Measurements from ENCODE around the gene GID8. TPM values are rescaled to one million over a fixed set of nuclear protein-coding genes. Genes with fewer than 3 reads are reported as not detected.

The GID8 gene
- total and polyA plus RNA-seq, 2 experiments from 2014 or later: 17.6 to 31.0 TPM

- Histone ChIP-seq H2AFZ (no peak overlapping the region), H3K4me1 (ENCODE audit: insufficient read depth) (no peaks in the 10 kb centered on the region), H3K9me3 (ENCODE audit: low read depth) (no peaks in the 10 kb centered on the region), H4K20me1 (ENCODE audit: insufficient read depth) (no peaks in the 10 kb centered on the region), H3K27me3 (replicated peaks; ENCODE audit: insufficient read depth) (peaks cover 15% of the 10 kb centered on the region), H3K27ac (no peak overlapping the region), H3K79me2 (ENCODE audit: insufficient read depth) (no peaks in the 10 kb centered on the region), H3K4me2 (ENCODE audit: unreplicated experiment) (no peak overlapping the region), H3K9me2 (ENCODE audit: insufficient read depth) (no peaks in the 10 kb centered on the region), H3K4me3 (no peak overlapping the region), H3K9ac (no peak overlapping the region), H3K36me3 (ENCODE audit: low read depth) (no peaks in the 10 kb centered on the region), H3F3A (ENCODE audit: insufficient read depth) (no peaks in the 10 kb centered on the region)
- no peak for DNase-seq
- in situ Hi-C loops (cut with MboI): no loop called here
- no peak for TF ChIP-seq EZH2 (IDR thresholded peaks at IDR 0.05; ENCODE audit: insufficient read depth, poor library complexity, severe bottlenecking)
- TF ChIP-seq EZH2phosphoT487 (IDR thresholded peaks at IDR 0.05; ENCODE audit: insufficient read depth, low read depth): no peak
- WGBS, 2 experiments (ENCODE audit: low coverage in 1 of 2, low lambda C conversion rate in 2 of 2, missing lambda C conversion rate in 2 of 2): 70 to 74% methylated on average over 17 to 18 of the region's 18 CpGs
Measured at GRCh38 chr20:62984666-62985443, 46.9 kb downstream of the GID8 start.

- Histone ChIP-seq H3K9ac (no peak overlapping the region), H4K20me1 (ENCODE audit: insufficient read depth) (no peaks in the 10 kb centered on the region), H3K4me3 (no peak overlapping the region), H3K9me2 (ENCODE audit: insufficient read depth) (no peaks in the 10 kb centered on the region), H3K27ac (no peak overlapping the region), H3K9me3 (ENCODE audit: low read depth) (no peaks in the 10 kb centered on the region), H3K4me1 (ENCODE audit: insufficient read depth) (no peaks in the 10 kb centered on the region), H3K4me2 (ENCODE audit: unreplicated experiment) (no peak overlapping the region), H3K27me3 (replicated peaks; ENCODE audit: insufficient read depth) (peaks cover 12% of the 10 kb centered on the region), H3F3A (ENCODE audit: insufficient read depth) (no peaks in the 10 kb centered on the region), H3K36me3 (ENCODE audit: low read depth) (no peaks in the 10 kb centered on the region), H2AFZ (no peak overlapping the region), H3K79me2 (ENCODE audit: insufficient read depth) (no peaks in the 10 kb centered on the region)
- 43 to 44% methylated on average over 10 to 12 of the region's 14 CpGs for WGBS, 2 experiments (ENCODE audit: low coverage in 1 of 2, low lambda C conversion rate in 2 of 2, missing lambda C conversion rate in 2 of 2)
- DNase-seq: no peak
- in situ Hi-C loops (cut with MboI): no loop called here
- TF ChIP-seq EZH2 (IDR thresholded peaks at IDR 0.05; ENCODE audit: insufficient read depth, poor library complexity, severe bottlenecking): no peak
- TF ChIP-seq EZH2phosphoT487 (IDR thresholded peaks at IDR 0.05; ENCODE audit: insufficient read depth, low read depth): no peak
Measured at GRCh38 chr20:62985444-62985778, 47.5 kb downstream of the GID8 start.

GRCh38 chr20:62986257-62986800 lies 48.4 kb downstream of the GID8 start:
- Histone ChIP-seq H3K4me3 (no peak overlapping the region), H3K79me2 (ENCODE audit: insufficient read depth) (no peaks in the 10 kb centered on the region), H3K36me3 (ENCODE audit: low read depth) (no peaks in the 10 kb centered on the region), H3K9me2 (ENCODE audit: insufficient read depth) (no peaks in the 10 kb centered on the region), H3F3A (ENCODE audit: insufficient read depth) (no peaks in the 10 kb centered on the region), H4K20me1 (ENCODE audit: insufficient read depth) (no peaks in the 10 kb centered on the region), H3K9ac (no peak overlapping the region), H3K4me1 (ENCODE audit: insufficient read depth) (no peaks in the 10 kb centered on the region), H3K4me2 (ENCODE audit: unreplicated experiment) (no peak overlapping the region), H3K9me3 (ENCODE audit: low read depth) (no peaks in the 10 kb centered on the region), H3K27me3 (replicated peaks; ENCODE audit: insufficient read depth) (peaks cover 16% of the 10 kb centered on the region), H3K27ac (no peak overlapping the region), H2AFZ (no peak overlapping the region)
- WGBS, 2 experiments (ENCODE audit: low coverage in 1 of 2, low lambda C conversion rate in 2 of 2, missing lambda C conversion rate in 2 of 2): 56 to 65% methylated on average over 2 to 6 of the region's 6 CpGs
- no peak for DNase-seq
- in situ Hi-C loops (cut with MboI): no loop called here
- TF ChIP-seq EZH2phosphoT487 (IDR thresholded peaks at IDR 0.05; ENCODE audit: insufficient read depth, low read depth): no peak
- no peak for TF ChIP-seq EZH2 (IDR thresholded peaks at IDR 0.05; ENCODE audit: insufficient read depth, poor library complexity, severe bottlenecking)

GRCh38 chr20:62987114-62987513 lies 49.2 kb downstream of the GID8 start:
- H3F3A ChIP-seq (ENCODE audit: insufficient read depth): no peaks in the 10 kb centered on the region
- no peak overlapping the region for H3K4me3 ChIP-seq
- H3K27ac ChIP-seq: no peak overlapping the region
- H4K20me1 ChIP-seq (ENCODE audit: insufficient read depth): no peaks in the 10 kb centered on the region
- no peak overlapping the region for H3K9ac ChIP-seq
- DNase-seq: no peak
- no peak overlapping the region for H3K4me2 ChIP-seq (ENCODE audit: unreplicated experiment)
- no peaks in the 10 kb centered on the region for H3K9me3 ChIP-seq (ENCODE audit: low read depth)
- H3K79me2 ChIP-seq (ENCODE audit: insufficient read depth): no peaks in the 10 kb centered on the region
- WGBS, 2 experiments (ENCODE audit: low coverage in 1 of 2, low lambda C conversion rate in 2 of 2, missing lambda C conversion rate in 2 of 2): 20 to 21% methylated on average over 10 of the region's 10 CpGs
- H3K36me3 ChIP-seq (ENCODE audit: low read depth): no peaks in the 10 kb centered on the region
- in situ Hi-C loops (cut with MboI): no loop called here
- peaks cover 19% of the 10 kb centered on the region for H3K27me3 ChIP-seq (replicated peaks; ENCODE audit: insufficient read depth)
- no peak overlapping the region for H2AFZ ChIP-seq
- TF ChIP-seq EZH2 (IDR thresholded peaks at IDR 0.05; ENCODE audit: insufficient read depth, poor library complexity, severe bottlenecking) (no peak), EZH2phosphoT487 (IDR thresholded peaks at IDR 0.05; ENCODE audit: insufficient read depth, low read depth) (no peak)
- no peaks in the 10 kb centered on the region for H3K9me2 ChIP-seq (ENCODE audit: insufficient read depth)
- H3K4me1 ChIP-seq (ENCODE audit: insufficient read depth): no peaks in the 10 kb centered on the region

Data from GM23248 (cell line).